MM.1S (cell line): Measurements from ENCODE around the gene PLCB4.

Experiments
- EZH2 ChIP-seq: fragments of 300-600 bp; sonication (generic); optimal IDR thresholded peaks from 2 replicates; pipeline ENCODE3; 2017; ENCODE audit warnings: low read depth, mild to moderate bottlenecking, antibody characterized with exemption, low read length, mixed read lengths
- EZH2phosphoT487 ChIP-seq: fragments of 300-600 bp; sonication (generic); IDR thresholded peaks from 2 replicates; pipeline ENCODE4 v1.6.1; 2018; ENCODE audit warnings: antibody characterized with exemption, low read length
- TF ChIP-seq, protein P1 (sequence below): fragments of 300-600 bp; sonication (generic); IDR thresholded peaks from 2 replicates; pipeline ENCODE4 v1.5.1; 2016; ENCODE audit warnings: antibody characterized with exemption, low read length, mixed read lengths

DNA sequence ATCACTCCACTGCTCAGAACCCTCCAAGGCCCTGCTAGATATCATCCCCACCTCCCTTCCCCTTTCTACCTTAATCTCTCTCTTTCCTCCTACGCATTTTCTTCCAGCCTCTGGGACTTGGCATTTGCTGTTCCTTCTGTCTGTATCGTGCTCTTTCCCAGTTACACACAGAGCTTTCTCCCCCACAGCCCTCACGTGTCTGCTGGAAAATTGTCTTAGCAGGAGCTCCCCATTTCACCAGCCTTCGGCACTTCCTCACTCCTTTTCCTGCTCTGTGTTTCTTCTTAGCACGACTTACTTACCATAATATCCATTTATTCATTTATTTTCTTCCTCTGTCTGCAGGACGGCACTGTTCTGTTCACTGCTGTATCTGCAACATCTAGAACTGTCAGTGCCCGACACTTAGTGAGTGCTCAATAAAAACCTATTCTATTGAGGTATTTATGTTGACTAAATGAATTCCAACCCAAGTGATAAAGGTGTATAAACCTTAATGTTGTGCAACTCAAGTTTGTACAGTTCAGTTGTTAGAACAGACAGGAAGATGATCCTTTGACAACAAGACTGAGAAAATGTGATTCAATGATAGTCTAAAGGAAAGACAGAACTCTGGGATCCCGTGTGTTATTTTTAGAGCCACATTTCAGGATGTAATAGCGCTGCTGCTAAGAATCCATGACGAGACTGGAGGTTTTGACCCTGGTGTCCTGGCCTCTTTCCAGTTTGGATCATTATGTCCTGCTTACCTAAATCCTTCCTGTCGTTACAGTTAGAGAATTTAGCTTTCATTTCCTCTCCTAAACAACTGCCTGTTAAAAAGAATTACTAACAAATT lies 275.4 kb downstream of the PLCB4 start:
- TF ChIP-seq EZH2 (no peak), EZH2phosphoT487 (no peak)
- TF ChIP-seq, protein P1, sequence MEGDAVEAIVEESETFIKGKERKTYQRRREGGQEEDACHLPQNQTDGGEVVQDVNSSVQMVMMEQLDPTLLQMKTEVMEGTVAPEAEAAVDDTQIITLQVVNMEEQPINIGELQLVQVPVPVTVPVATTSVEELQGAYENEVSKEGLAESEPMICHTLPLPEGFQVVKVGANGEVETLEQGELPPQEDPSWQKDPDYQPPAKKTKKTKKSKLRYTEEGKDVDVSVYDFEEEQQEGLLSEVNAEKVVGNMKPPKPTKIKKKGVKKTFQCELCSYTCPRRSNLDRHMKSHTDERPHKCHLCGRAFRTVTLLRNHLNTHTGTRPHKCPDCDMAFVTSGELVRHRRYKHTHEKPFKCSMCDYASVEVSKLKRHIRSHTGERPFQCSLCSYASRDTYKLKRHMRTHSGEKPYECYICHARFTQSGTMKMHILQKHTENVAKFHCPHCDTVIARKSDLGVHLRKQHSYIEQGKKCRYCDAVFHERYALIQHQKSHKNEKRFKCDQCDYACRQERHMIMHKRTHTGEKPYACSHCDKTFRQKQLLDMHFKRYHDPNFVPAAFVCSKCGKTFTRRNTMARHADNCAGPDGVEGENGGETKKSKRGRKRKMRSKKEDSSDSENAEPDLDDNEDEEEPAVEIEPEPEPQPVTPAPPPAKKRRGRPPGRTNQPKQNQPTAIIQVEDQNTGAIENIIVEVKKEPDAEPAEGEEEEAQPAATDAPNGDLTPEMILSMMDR, result no peak
